Testis (tissue), 2 donors: Measurements from ENCODE around the gene SORL1-AS1.

Source experiments
- CTCF ChIP-seq, 3 experiments: fragments of 450-650 bp in 2 of 3; fragments of 200-600 bp in 1 of 3; sonication (generic) in 1 of 3; IDR thresholded peaks; one replicate each; pipeline ENCODE4 v1.5.1; 2016 to 2019; ENCODE audit warnings: antibody characterized with exemption in 3 of 3, mild to moderate bottlenecking in 2 of 3, moderate library complexity in 1 of 3
- POLR2A ChIP-seq: fragments of 450-650 bp; IDR thresholded peaks from one replicate; pipeline ENCODE4 v1.6.1; 2017; ENCODE audit warnings: antibody characterized with exemption, mild to moderate bottlenecking, moderate library complexity

DNA sequence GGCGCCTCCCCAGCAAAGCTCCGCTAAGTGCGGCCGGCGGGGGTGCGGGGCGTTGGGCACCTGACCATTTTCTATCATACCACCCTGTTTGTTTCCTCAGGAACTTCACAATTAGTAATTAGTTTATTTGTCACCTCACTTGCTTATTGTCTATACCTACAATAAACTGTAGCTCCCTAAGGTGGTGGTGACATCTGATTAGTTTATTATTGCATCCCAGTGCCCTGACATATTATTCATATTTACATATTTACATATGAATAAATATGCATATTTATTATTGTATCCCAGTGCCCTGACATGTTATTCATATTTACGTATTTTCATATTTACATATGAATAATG is 25.4 kb downstream of the SORL1-AS1 start:
- no peak for TF ChIP-seq CTCF (IDR thresholded peaks at IDR 0.05)
- no peak for TF ChIP-seq POLR2A
